GM12865 (cell line): ENCODE data around the gene HES5.

Source experiments
- DNase-seq: peaks from one replicate; pipeline ENCODE4 v3.0.0; 2010; ENCODE audit warnings: low read depth
- H3K4me3 ChIP-seq: 2 replicates; pipeline ENCODE4 v1.5.1; 2011; ENCODE audit warnings: mild to moderate bottlenecking, low read depth, low read length, control low read depth
- TF ChIP-seq, protein P1 (sequence below): IDR thresholded peaks from 2 replicates; pipeline ENCODE4 v1.5.1; 2011; ENCODE audit warnings: low read length, control low read depth, low read depth, inconsistent platforms; ENCODE audit not compliant: insufficient read depth; ENCODE audit errors: missing control alignments

The HES5 gene

GRCh38 chr1:2547210-2548067 lies 17.4 kb upstream of the HES5 start:
- TF ChIP-seq, protein P1, sequence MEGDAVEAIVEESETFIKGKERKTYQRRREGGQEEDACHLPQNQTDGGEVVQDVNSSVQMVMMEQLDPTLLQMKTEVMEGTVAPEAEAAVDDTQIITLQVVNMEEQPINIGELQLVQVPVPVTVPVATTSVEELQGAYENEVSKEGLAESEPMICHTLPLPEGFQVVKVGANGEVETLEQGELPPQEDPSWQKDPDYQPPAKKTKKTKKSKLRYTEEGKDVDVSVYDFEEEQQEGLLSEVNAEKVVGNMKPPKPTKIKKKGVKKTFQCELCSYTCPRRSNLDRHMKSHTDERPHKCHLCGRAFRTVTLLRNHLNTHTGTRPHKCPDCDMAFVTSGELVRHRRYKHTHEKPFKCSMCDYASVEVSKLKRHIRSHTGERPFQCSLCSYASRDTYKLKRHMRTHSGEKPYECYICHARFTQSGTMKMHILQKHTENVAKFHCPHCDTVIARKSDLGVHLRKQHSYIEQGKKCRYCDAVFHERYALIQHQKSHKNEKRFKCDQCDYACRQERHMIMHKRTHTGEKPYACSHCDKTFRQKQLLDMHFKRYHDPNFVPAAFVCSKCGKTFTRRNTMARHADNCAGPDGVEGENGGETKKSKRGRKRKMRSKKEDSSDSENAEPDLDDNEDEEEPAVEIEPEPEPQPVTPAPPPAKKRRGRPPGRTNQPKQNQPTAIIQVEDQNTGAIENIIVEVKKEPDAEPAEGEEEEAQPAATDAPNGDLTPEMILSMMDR: no peak
- DNase-seq: peak; percentile 83
- peak overlapping the region; percentile 81 for H3K4me3 ChIP-seq

GRCh38 chr1:2546515-2547209 lies 16.6 kb upstream of the HES5 start:
- H3K4me3 ChIP-seq: peak overlapping the region; percentile 81
- DNase-seq: peak; percentile 95
- TF ChIP-seq, protein P1: no peak

- H3K4me3 ChIP-seq: peak overlapping the region; percentile 81
- TF ChIP-seq, protein P1: no peak
- DNase-seq: peak; percentile 95
These were observed 15.9 kb upstream of the HES5 start for GRCh38 chr1:2545754-2546514.

DNA sequence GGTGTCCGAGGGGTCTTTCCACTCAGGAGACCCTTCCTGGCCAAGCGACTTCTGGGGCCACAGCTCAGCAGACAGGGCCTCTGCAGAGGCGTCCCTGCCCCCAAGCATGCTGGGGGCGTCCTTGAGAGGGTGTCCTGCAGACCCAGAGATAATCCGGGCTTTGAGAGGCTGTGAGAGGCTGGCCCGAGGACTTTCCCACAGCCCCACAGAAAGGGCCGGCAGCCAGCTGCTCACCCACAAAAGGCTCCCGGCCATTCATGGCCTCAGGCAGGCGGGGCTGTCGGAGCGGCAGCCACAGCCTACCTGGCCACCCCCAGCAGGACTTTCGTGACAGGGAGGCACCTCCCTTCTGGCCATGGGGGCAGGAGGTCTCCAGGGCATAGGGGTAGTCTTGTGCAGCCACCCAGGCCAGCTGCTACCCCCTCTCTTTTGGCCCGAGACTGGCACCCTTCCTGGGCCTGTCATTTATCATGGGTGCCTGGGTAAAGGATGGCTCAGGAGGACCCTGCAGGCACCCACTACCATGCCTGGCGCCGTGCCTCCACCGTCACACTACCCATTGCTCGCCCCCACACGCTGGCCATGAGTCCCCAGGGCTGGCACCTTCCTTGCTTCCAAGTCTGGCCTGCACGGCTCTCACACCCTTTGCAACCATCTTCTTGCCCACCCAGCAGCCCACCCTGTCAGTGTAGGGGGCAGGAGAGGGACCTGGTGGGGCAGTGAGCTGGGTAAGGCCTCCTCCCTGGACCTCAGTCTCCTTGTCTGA lies 15.0 kb upstream of the HES5 start:
- DNase-seq: peak; percentile 26
- H3K4me3 ChIP-seq: no peak overlapping the region
- TF ChIP-seq, protein P1: no peak

DNA sequence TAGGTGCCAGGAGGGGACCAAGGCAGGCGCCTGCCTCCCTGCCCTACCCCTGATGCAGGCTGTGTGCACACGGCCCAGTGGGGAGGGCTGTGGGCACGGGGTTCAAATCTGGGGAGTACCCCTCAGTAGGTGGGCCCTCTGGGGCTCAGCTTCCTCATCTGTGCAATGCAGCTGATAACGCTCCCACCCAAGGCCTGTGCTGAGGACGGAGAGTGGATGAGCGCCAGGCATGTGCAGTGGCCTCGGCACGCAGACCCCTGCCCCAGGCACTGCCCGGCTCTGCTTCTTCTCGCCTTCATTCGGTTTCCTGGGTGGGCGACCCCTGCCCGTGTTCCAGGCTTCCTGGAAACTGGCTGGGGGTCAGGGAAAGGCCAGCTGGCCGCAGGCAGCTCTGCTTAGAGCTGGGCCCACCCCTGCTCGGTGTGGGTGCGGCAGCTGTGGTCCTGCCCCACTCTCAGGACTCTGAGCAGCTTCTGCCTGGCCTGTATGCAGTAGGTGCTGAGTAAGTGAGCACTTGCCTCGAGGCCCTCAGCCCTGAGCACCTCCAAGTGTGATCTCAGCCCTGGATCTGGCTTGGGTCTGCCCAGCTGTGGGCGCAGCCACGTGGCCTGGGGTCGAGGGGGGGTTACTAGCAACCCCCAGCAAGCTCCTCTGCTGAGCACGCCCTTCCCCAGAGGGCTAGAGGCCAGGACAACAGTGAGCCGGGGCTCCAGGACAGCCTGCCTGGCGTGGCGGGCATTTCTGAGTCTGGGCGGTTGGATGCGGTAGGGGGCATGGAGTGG lies 14.2 kb upstream of the HES5 start:
- TF ChIP-seq, protein P1: no peak
- no peak overlapping the region for H3K4me3 ChIP-seq
- DNase-seq: no peak
